D341Med (cell line): ENCODE data around the gene PRMT1.
"Not testable (repeated sequence)": the region's sequence is repeated elsewhere in the genome, so short reads cannot be mapped to it uniquely, and the experiment has no call there.

Experiments
- DNase-seq: peaks from one replicate; pipeline ENCODE4 v3.0.0; 2012; ENCODE audit warnings: low spot score

Gene PRMT1

GRCh38 chr19:49689133-49690078 is 12.3 kb downstream of the PRMT1 start, which contains the start of gene ADM5:
ADM5 (plus strand) TSS chr19:49689594; CDS start chr19:49689838, 244 bp downstream.
- DNase-seq, result no peak

GRCh38 chr19:49690079-49690655 is 13.1 kb downstream of the PRMT1 start:
- DNase-seq, result peak; percentile 38

GRCh38 chr19:49690656-49691242 is 13.7 kb downstream of the PRMT1 start, which contains the start of gene CPT1C:
CPT1C (plus strand) TSS chr19:49691116; CDS start chr19:49692253, 1,137 bp downstream.
- peak; percentile 90 for DNase-seq

GRCh38 chr19:49691243-49692146 is 14.4 kb downstream of the PRMT1 start:
- DNase-seq, result peak; percentile 74

GRCh38 chr19:49692147-49692506 is 15.1 kb downstream of the PRMT1 start:
- DNase-seq, result no peak

GRCh38 chr19:49696115-49696514 is 19.0 kb downstream of the PRMT1 start:
- DNase-seq, result no peak

GRCh38 chr19:49696865-49697264 is 19.8 kb downstream of the PRMT1 start:
- no peak for DNase-seq

GRCh38 chr19:49699364-49699763 is 22.3 kb downstream of the PRMT1 start:
- no peak for DNase-seq

- DNase-seq, result no peak
These were observed 23.5 kb downstream of the PRMT1 start for GRCh38 chr19:49700563-49700962.

- no peak for DNase-seq
These were observed 24.3 kb downstream of the PRMT1 start for GRCh38 chr19:49701271-49701786.

GRCh38 chr19:49704888-49705642 is 28.0 kb downstream of the PRMT1 start:
- DNase-seq, result no peak

- no peak for DNase-seq
These were observed 28.8 kb downstream of the PRMT1 start for GRCh38 chr19:49705919-49706318.

GRCh38 chr19:49710372-49710951 is 33.4 kb downstream of the PRMT1 start:
- no peak for DNase-seq

- DNase-seq, result peak; percentile 76
These were observed 35.4 kb downstream of the PRMT1 start for GRCh38 chr19:49712397-49712859.

- no peak for DNase-seq
These were observed 36.3 kb downstream of the PRMT1 start for GRCh38 chr19:49713236-49713845.

- DNase-seq, result no peak
These were observed 39.1 kb downstream of the PRMT1 start for GRCh38 chr19:49716154-49716553.

- DNase-seq, result no peak
These were observed 41.4 kb downstream of the PRMT1 start for GRCh38 chr19:49718511-49718910.

GRCh38 chr19:49718991-49719390 is 41.9 kb downstream of the PRMT1 start:
- no peak for DNase-seq

- DNase-seq, result not testable (repeated sequence)
These were observed 42.3 kb downstream of the PRMT1 start for GRCh38 chr19:49719420-49719819.
